Smooth muscle cell (in vitro differentiated cells): ENCODE measurements around the gene ZNF865. TPM values are rescaled to one million over a fixed set of nuclear protein-coding genes. Genes with fewer than 3 reads are reported as not detected.

ENCODE experiments used
- DNase-seq: peaks from one replicate; lab custom pipeline; 2025; ENCODE audit not compliant: unreplicated experiment; lab: John Stamatoyannopoulos, UW
- H2AFZ ChIP-seq: fragments of 200-600 bp; sonication (generic); 2 replicates; pipeline ENCODE4 v1.6.0; 2016; ENCODE audit warnings: antibody characterized with exemption, low read depth, mild to moderate bottlenecking
- H3F3A ChIP-seq: fragments of 200-600 bp; sonication (generic); 2 replicates; pipeline ENCODE4 v1.6.0; 2017; ENCODE audit warnings: antibody characterized with exemption, low read depth
- H3K27ac ChIP-seq: fragments of 200-600 bp; sonication (generic); 2 replicates; pipeline ENCODE4 v1.5.1; 2016; ENCODE audit warnings: low read depth, mild to moderate bottlenecking
- H3K27me3 ChIP-seq: fragments of 200-600 bp; sonication (generic); 2 replicates; pipeline ENCODE4 v1.6.1; 2016; ENCODE audit warnings: low read depth, mild to moderate bottlenecking
- H3K36me3 ChIP-seq: fragments of 200-600 bp; sonication (generic); 2 replicates; pipeline ENCODE4 v1.5.1; 2016; ENCODE audit warnings: low read depth
- H3K4me1 ChIP-seq: fragments of 200-600 bp; sonication (generic); 2 replicates; pipeline ENCODE4 v1.5.1; 2016; ENCODE audit warnings: low read depth
- H3K4me2 ChIP-seq: fragments of 200-600 bp; sonication (generic); 2 replicates; pipeline ENCODE4 v1.6.0; 2016; ENCODE audit warnings: mild to moderate bottlenecking
- H3K4me3 ChIP-seq: fragments of 200-600 bp; sonication (generic); 2 replicates; pipeline ENCODE4 v1.5.1; 2016; ENCODE audit warnings: mild to moderate bottlenecking
- H3K79me2 ChIP-seq: fragments of 200-600 bp; sonication (generic); 2 replicates; pipeline ENCODE4 v1.6.0; 2016; ENCODE audit warnings: low read depth, mild to moderate bottlenecking
- H3K9ac ChIP-seq: fragments of 200-600 bp; sonication (generic); 2 replicates; pipeline ENCODE4 v1.6.0; 2016; ENCODE audit warnings: low read depth
- H3K9me3 ChIP-seq: fragments of 200-600 bp; sonication (generic); replicated peaks from 2 replicates; pipeline ENCODE4 v1.5.1; 2016; ENCODE audit warnings: low read depth
- H4K20me1 ChIP-seq: fragments of 200-600 bp; sonication (generic); 2 replicates; pipeline ENCODE4 v1.6.0; 2016; ENCODE audit warnings: low read depth
- WGBS: methylation state at CpG from one replicate; pipeline ENCODE4 v1.1.7; 2016; ENCODE audit warnings: low lambda C conversion rate; 5-methylcytosine and 5-hydroxymethylcytosine counted together
- polyA plus RNA-seq: library from polyadenylated mRNA; unstranded; fragments of >200 nt; fragmentation: Nextera tagmentation; extraction: Ambion mirVana; gene quantifications from 2 replicates; pipeline ENCODE4 v1.2.1, GENCODE V29; 2016
- total RNA-seq: library from RNA; depleted of rRNA; stranded (reverse); fragments of >200 nt; gene quantifications from 2 replicates; pipeline ENCODE4 v1.2.3, GENCODE V29; 2014
- TF ChIP-seq, protein P1 (sequence below): fragments of 200-600 bp; sonication (generic); IDR thresholded peaks from 2 replicates; pipeline ENCODE4 v1.5.1; 2017; ENCODE audit warnings: borderline replicate concordance, mild to moderate bottlenecking, antibody characterized with exemption; ENCODE audit not compliant: insufficient read depth, poor library complexity, severe bottlenecking

ZNF865 gene
- total and polyA plus RNA-seq, 2 experiments from 2014 or later: 1.2 to 3.8 TPM

GRCh38 chr19:55602104-55603001, 3.1 kb upstream of the ZNF865 start:
- DNase-seq: no peak
- no peak overlapping the region for H3K9ac ChIP-seq
- H3K36me3 ChIP-seq: no peaks in the 10 kb centered on the region
- TF ChIP-seq, protein P1, sequence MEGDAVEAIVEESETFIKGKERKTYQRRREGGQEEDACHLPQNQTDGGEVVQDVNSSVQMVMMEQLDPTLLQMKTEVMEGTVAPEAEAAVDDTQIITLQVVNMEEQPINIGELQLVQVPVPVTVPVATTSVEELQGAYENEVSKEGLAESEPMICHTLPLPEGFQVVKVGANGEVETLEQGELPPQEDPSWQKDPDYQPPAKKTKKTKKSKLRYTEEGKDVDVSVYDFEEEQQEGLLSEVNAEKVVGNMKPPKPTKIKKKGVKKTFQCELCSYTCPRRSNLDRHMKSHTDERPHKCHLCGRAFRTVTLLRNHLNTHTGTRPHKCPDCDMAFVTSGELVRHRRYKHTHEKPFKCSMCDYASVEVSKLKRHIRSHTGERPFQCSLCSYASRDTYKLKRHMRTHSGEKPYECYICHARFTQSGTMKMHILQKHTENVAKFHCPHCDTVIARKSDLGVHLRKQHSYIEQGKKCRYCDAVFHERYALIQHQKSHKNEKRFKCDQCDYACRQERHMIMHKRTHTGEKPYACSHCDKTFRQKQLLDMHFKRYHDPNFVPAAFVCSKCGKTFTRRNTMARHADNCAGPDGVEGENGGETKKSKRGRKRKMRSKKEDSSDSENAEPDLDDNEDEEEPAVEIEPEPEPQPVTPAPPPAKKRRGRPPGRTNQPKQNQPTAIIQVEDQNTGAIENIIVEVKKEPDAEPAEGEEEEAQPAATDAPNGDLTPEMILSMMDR: no peak
- H3K27me3 ChIP-seq: no peaks in the 10 kb centered on the region
- peaks cover 16% of the 10 kb centered on the region for H3K4me1 ChIP-seq
- H2AFZ ChIP-seq: no peak overlapping the region
- H3K79me2 ChIP-seq: peaks cover 11% of the 10 kb centered on the region
- no peak overlapping the region for H3K4me3 ChIP-seq
- WGBS: 97% methylated on average over 60 of the region's 60 CpGs
- no peak overlapping the region for H3K4me2 ChIP-seq
- no peak overlapping the region for H3K27ac ChIP-seq
- peaks cover 10% of the 10 kb centered on the region for H4K20me1 ChIP-seq
- peaks cover 16% of the 10 kb centered on the region for H3F3A ChIP-seq
- no peaks in the 10 kb centered on the region for H3K9me3 ChIP-seq

GRCh38 chr19:55603115-55603514, 2.3 kb upstream of the ZNF865 start:
- TF ChIP-seq, protein P1: no peak
- 96% methylated on average over 21 of the region's 21 CpGs for WGBS
- H3K27me3 ChIP-seq: no peaks in the 10 kb centered on the region

DNA sequence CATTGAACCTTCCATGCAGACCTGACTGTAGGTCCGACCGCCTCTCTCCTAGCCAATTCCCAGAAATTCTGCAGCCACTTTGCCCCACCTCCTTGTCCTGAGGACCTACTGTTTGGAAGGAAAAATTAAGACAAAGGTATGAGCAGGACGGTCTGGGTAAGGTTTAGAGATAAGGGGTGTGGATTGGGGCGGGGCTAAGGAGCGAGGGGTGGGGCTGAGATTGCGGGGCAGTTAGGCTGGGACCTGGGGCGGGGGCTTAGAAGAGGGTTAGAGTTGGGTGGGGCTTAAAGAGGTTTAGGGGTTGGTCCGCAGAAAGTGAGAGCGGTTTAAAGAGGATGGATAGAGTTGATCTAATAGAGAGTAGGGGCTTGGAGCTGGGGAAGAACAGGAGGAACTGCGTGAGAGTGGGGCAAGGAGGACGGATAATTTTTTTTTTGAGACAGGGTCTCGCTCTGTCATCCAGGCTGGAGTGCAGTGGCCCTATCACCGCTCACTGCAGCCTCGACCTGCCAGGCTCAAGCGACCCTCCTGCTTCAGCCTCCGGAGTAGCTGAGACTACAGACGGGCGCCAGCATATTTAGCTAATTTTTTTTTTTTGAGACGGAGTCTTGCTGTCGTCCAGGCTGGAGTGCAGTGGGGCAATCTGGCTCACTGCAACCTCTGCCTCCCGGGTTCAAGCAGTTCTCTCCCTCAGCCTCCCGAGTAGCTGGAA, 1.7 kb upstream of the ZNF865 start:
- 70% methylated on average over 21 of the region's 22 CpGs for WGBS
- no peak overlapping the region for H3K4me3 ChIP-seq
- peaks cover 16% of the 10 kb centered on the region for H3F3A ChIP-seq
- peaks cover 16% of the 10 kb centered on the region for H3K4me1 ChIP-seq
- peaks cover 20% of the 10 kb centered on the region for H3K79me2 ChIP-seq
- H4K20me1 ChIP-seq: peaks cover 21% of the 10 kb centered on the region
- H3K27me3 ChIP-seq: no peaks in the 10 kb centered on the region
- H3K27ac ChIP-seq: peak overlapping the region; percentile 85
- H3K4me2 ChIP-seq: peak overlapping the region; percentile 88
- TF ChIP-seq, protein P1: no peak
- no peak for DNase-seq
- no peak overlapping the region for H3K9ac ChIP-seq
- H3K9me3 ChIP-seq: no peaks in the 10 kb centered on the region
- no peak overlapping the region for H2AFZ ChIP-seq
- H3K36me3 ChIP-seq: no peaks in the 10 kb centered on the region

More at GRCh38 chr19:55603115-55603514, 2.3 kb upstream of the ZNF865 start:
- no peak overlapping the region for H2AFZ ChIP-seq
- H3K79me2 ChIP-seq: peaks cover 18% of the 10 kb centered on the region
- no peak overlapping the region for H3K9ac ChIP-seq
- peaks cover 16% of the 10 kb centered on the region for H3K4me1 ChIP-seq
- no peak overlapping the region for H3K27ac ChIP-seq
- no peaks in the 10 kb centered on the region for H3K36me3 ChIP-seq
- no peak overlapping the region for H3K4me2 ChIP-seq
- no peak for DNase-seq
- H3K9me3 ChIP-seq: no peaks in the 10 kb centered on the region
- H4K20me1 ChIP-seq: peaks cover 17% of the 10 kb centered on the region
- H3F3A ChIP-seq: peaks cover 16% of the 10 kb centered on the region
- no peak overlapping the region for H3K4me3 ChIP-seq
